H54 (cell line): ENCODE data around the gene LRP8.

Source experiments
- DNase-seq: peaks from one replicate; pipeline ENCODE4 v3.0.0; 2011; ENCODE audit warnings: low spot score, mixed read lengths; ENCODE audit not compliant: insufficient read length
- FAIRE-seq: peaks from 3 replicates; lab custom pipeline; 2011; peaks lifted over from hg19 to GRCh38; lab: Jason Lieb, UNC
- POLR2A ChIP-seq: IDR thresholded peaks from 2 replicates; pipeline ENCODE4 v1.6.1; 2011; ENCODE audit warnings: low read depth, mild to moderate bottlenecking, low read length

The LRP8 gene

GRCh38 chr1:53319296-53320101 lies 8.4 kb downstream of the LRP8 start:
- no peak for FAIRE-seq
- no peak for TF ChIP-seq POLR2A
- no peak for DNase-seq

GRCh38 chr1:53317646-53318539 lies 10.0 kb downstream of the LRP8 start:
- no peak for DNase-seq
- no peak for FAIRE-seq
- TF ChIP-seq POLR2A: no peak

GRCh38 chr1:53316766-53317581 lies 10.9 kb downstream of the LRP8 start:
- no peak for FAIRE-seq
- DNase-seq: no peak

GRCh38 chr1:53316424-53316765 lies 11.5 kb downstream of the LRP8 start:
- FAIRE-seq: no peak
- no peak for TF ChIP-seq POLR2A
- DNase-seq: no peak

More at GRCh38 chr1:53316766-53317581, 10.9 kb downstream of the LRP8 start:
- TF ChIP-seq POLR2A: no peak

- no peak for FAIRE-seq
Observed at GRCh38 chr1:53315456-53316423, 12.1 kb downstream of the LRP8 start.

GRCh38 chr1:53315046-53315445 lies 12.8 kb downstream of the LRP8 start:
- TF ChIP-seq POLR2A: no peak
- FAIRE-seq (no peak), DNase-seq (no peak)

More at GRCh38 chr1:53315456-53316423, 12.1 kb downstream of the LRP8 start:
- DNase-seq: no peak
- no peak for TF ChIP-seq POLR2A

- no peak for FAIRE-seq
- no peak for DNase-seq
- no peak for TF ChIP-seq POLR2A
Observed at GRCh38 chr1:53314606-53315005, 13.3 kb downstream of the LRP8 start.

- FAIRE-seq: no peak
- no peak for DNase-seq
- TF ChIP-seq POLR2A: no peak
Observed at GRCh38 chr1:53314096-53314495, 13.8 kb downstream of the LRP8 start.

- no peak for TF ChIP-seq POLR2A
- DNase-seq (no peak), FAIRE-seq (no peak)
Observed at GRCh38 chr1:53313556-53313955, 14.3 kb downstream of the LRP8 start.

- DNase-seq (no peak), FAIRE-seq (no peak)
Observed at GRCh38 chr1:53311702-53312305, 16.1 kb downstream of the LRP8 start.

GRCh38 chr1:53310847-53311681 lies 16.8 kb downstream of the LRP8 start:
- no peak for FAIRE-seq
- TF ChIP-seq POLR2A: no peak
- DNase-seq: no peak

More at GRCh38 chr1:53311702-53312305, 16.1 kb downstream of the LRP8 start:
- no peak for TF ChIP-seq POLR2A
